ACC112 (cell line): Measurements from ENCODE around the gene SLC9C1.
A peak's percentile ranks its signal among the peaks of the same experiment; 100 is the strongest.

Experiments
- H2AFZ ChIP-seq: fragments of 200-600 bp; sonication (generic); one replicate; pipeline ENCODE4 v1.6.0; 2017; ENCODE audit warnings: antibody characterized with exemption, low read length; ENCODE audit not compliant: unreplicated experiment
- H3K27ac ChIP-seq: fragments of 200-600 bp; sonication (generic); 2 replicates; pipeline ENCODE4 v1.5.1; 2014; ENCODE audit warnings: low read depth, mild to moderate bottlenecking, antibody characterized with exemption, low read length, moderate library complexity
- H3K27me3 ChIP-seq: fragments of 200-600 bp; sonication (generic); 2 replicates; pipeline ENCODE4 v1.6.1; 2014; ENCODE audit warnings: mild to moderate bottlenecking, antibody characterized with exemption, low read length, moderate library complexity, mixed read lengths; ENCODE audit not compliant: insufficient read depth
- H3K36me3 ChIP-seq: fragments of 200-600 bp; sonication (generic); 2 replicates; pipeline ENCODE4 v1.6.1; 2016; ENCODE audit warnings: mild to moderate bottlenecking, antibody characterized with exemption, low read length, moderate library complexity, mixed read lengths; ENCODE audit not compliant: insufficient read depth
- H3K4me1 ChIP-seq: fragments of 200-600 bp; sonication (generic); one replicate; pipeline ENCODE4 v1.6.1; 2016; ENCODE audit warnings: low read length, mixed read lengths; ENCODE audit not compliant: insufficient read depth, unreplicated experiment, control insufficient read depth
- H3K4me3 ChIP-seq: fragments of 200-600 bp; sonication (generic); 2 replicates; pipeline ENCODE4 v1.5.1; 2014; ENCODE audit warnings: mild to moderate bottlenecking, low read depth, low read length
- H3K79me2 ChIP-seq: fragments of 200-600 bp; sonication (generic); one replicate; pipeline ENCODE4 v1.6.0; 2016; ENCODE audit warnings: low read length; ENCODE audit not compliant: control insufficient read depth, unreplicated experiment, insufficient read depth

Gene SLC9C1

DNA sequence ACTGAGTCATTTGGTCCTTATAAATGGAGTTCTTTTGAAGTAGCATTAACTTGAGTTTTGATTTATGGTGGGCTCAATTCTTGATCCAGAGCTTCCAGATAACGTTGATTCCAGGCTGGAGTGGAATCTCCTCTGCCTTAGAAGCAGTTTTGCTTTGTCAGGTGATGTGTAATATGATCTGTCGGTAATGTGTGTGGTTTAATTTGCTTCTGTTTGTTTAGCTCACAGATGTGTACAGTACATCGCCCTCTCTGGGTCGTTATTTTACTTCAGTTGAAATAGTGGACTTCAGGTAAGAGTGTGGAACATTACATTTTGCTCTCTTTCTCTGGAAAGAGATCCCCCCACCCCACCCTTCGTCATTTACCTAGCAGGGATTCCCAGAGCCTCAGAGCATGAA is 184.7 kb downstream of the SLC9C1 start:
- no peak overlapping the region for H2AFZ ChIP-seq
- H3K27me3 ChIP-seq: no peaks in the 10 kb centered on the region
- no peak overlapping the region for H3K27ac ChIP-seq
- no peaks in the 10 kb centered on the region for H3K4me1 ChIP-seq
- no peaks in the 10 kb centered on the region; the same call in 1 of the 2 replicates for H3K36me3 ChIP-seq
- no peaks in the 10 kb centered on the region for H3K79me2 ChIP-seq
- no peak overlapping the region for H3K4me3 ChIP-seq

DNA sequence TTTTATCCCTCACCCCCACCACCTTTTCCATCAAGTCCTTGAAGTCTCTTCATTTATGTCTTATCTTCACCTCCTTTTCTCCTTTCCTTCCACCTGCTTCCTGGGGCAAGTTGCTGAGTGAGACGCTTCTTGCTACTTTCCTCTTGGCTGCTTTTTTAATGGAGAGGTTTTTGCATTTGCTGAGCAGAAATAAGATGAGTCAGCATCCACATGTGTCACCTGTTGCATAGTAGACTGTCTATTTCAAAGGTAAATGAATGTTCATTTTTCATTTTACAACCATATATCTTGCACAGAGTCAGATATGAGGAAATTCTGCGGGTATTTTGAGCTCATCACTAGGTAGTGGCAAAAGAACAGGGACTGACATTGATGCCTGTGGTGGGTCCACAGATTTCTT is 189.2 kb downstream of the SLC9C1 start:
- H3K79me2 ChIP-seq: no peaks in the 10 kb centered on the region
- no peaks in the 10 kb centered on the region for H3K27me3 ChIP-seq
- H3K27ac ChIP-seq: no peak overlapping the region
- peaks cover 13% of the 10 kb centered on the region for H3K4me1 ChIP-seq
- no peak overlapping the region for H2AFZ ChIP-seq
- no peak overlapping the region for H3K4me3 ChIP-seq
- no peaks in the 10 kb centered on the region for H3K36me3 ChIP-seq

GRCh38 chr3:112101916-112102315 is 192.1 kb downstream of the SLC9C1 start:
- H3K4me1 ChIP-seq: peaks cover 22% of the 10 kb centered on the region
- no peak overlapping the region for H2AFZ ChIP-seq
- H3K27ac ChIP-seq: no peak overlapping the region
- H3K36me3 ChIP-seq: no peaks in the 10 kb centered on the region
- H3K4me3 ChIP-seq: no peak overlapping the region
- H3K79me2 ChIP-seq: peaks cover 5% of the 10 kb centered on the region
- H3K27me3 ChIP-seq: no peaks in the 10 kb centered on the region

DNA sequence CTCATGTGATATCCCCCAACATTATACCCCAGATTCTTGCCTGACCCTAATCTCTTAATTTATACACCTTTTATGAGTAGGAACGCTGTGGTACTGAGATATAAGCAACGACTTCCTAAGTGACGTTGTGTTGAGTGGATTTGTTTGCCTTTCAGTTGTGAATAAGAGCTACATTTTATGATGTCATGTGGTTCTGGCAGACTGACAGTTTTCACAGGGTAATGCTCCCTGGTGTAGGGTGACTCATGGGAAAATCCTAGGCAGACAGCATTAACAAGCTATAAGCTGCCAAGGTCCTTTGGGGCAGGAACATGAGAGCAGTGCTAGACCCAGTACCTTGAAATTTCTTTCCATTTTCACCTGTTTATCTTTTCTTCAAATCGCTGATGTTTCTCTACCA is 196.6 kb downstream of the SLC9C1 start:
- H3K27me3 ChIP-seq: no peaks in the 10 kb centered on the region
- H3K4me1 ChIP-seq: peaks cover 35% of the 10 kb centered on the region
- no peak overlapping the region for H3K4me3 ChIP-seq
- peak overlapping the region; percentile 37 for H3K27ac ChIP-seq
- H3K36me3 ChIP-seq: 0 out of 2 replicates have a peak, but pooled peaks cover 5% of the 10 kb centered on the region
- peaks cover 5% of the 10 kb centered on the region for H3K79me2 ChIP-seq
- H2AFZ ChIP-seq: peak overlapping the region; percentile 7

DNA sequence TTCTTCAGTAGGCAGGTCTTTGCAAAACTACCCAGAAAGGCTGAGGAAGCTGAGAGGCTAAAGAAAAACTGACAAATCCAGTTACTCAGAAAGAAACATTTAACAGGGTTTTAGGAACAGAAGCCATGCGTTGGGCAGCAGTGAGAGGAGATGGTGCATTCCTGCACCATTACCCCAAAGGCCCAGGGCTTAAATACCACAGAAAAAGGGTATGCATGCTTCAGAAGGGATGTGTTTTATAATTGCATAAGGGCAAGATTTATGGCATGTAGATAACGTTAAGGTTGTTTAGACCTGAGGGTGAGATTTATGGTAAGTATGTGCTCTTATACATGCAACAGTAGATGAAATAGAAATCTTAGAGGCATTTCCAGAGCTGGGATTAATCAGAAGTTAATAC is 197.8 kb downstream of the SLC9C1 start:
- Histone ChIP-seq H3K4me1 (peaks cover 25% of the 10 kb centered on the region), H3K27me3 (no peaks in the 10 kb centered on the region), H3K27ac (no peak overlapping the region), H3K79me2 (peaks cover 7% of the 10 kb centered on the region), H3K4me3 (no peak overlapping the region), H2AFZ (no peak overlapping the region), H3K36me3 (0 out of 2 replicates have a peak, but pooled peaks cover 5% of the 10 kb centered on the region)

DNA sequence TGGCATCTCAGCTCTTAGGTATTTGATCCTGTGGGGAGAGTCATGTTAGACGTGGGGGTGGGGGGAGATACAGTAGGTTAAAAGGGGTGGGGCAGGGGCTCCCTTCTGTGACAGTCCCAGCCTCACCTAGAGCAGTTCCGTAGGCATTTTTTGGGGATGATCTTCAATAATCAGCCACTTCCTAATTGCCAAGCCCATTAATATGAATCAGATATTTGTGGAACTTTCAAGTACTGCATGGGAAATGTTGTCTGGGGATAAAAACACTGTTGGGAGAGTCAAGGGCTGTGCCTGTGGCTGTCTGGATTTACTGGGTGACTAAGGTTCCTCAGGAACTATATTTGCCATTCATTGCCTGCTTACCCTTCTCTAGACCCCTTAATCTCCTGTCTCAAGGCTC is 198.3 kb downstream of the SLC9C1 start:
- Histone ChIP-seq H3K79me2 (peaks cover 7% of the 10 kb centered on the region), H3K4me1 (peaks cover 24% of the 10 kb centered on the region), H3K36me3 (0 out of 2 replicates have a peak, but pooled peaks cover 5% of the 10 kb centered on the region), H3K27me3 (no peaks in the 10 kb centered on the region), H3K27ac (no peak overlapping the region), H2AFZ (no peak overlapping the region), H3K4me3 (no peak overlapping the region)

DNA sequence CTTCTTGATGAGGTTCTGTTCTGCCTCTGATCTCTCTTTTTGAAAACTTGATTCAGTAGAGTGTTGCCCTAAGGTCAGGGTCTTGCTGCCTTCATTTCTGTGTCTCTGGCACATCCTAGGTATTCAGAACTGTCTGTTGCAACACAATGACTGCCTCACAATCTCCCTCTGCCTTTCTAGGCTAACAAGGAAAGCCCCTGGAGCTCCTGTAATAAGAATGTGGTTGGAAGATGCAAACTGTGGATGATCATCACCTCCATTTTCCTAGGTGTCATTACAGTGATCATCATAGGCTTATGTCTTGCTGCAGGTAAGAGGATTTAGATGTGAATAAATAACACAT is 200.9 kb downstream of the SLC9C1 start:
- H3K27me3 ChIP-seq: no peaks in the 10 kb centered on the region
- H3K79me2 ChIP-seq: peaks cover 11% of the 10 kb centered on the region
- H3K4me3 ChIP-seq: peak overlapping the region; percentile 58
- H3K36me3 ChIP-seq: 0 out of 2 replicates have a peak, but pooled peaks cover 5% of the 10 kb centered on the region
- peaks cover 25% of the 10 kb centered on the region for H3K4me1 ChIP-seq
- peak overlapping the region; percentile 16; the same call in 1 of the 2 replicates for H3K27ac ChIP-seq
- H2AFZ ChIP-seq: peak overlapping the region; percentile 33

- H3K4me1 ChIP-seq: peaks cover 25% of the 10 kb centered on the region
- peak overlapping the region; percentile 58 for H3K4me3 ChIP-seq
- peak overlapping the region; percentile 33 for H2AFZ ChIP-seq
- peak overlapping the region; percentile 16; the same call in 1 of the 2 replicates for H3K27ac ChIP-seq
- H3K79me2 ChIP-seq: peaks cover 15% of the 10 kb centered on the region
- 0 out of 2 replicates have a peak, but pooled peaks cover 5% of the 10 kb centered on the region for H3K36me3 ChIP-seq
- no peaks in the 10 kb centered on the region for H3K27me3 ChIP-seq
Observed at GRCh38 chr3:112092496-112093179, 201.4 kb downstream of the SLC9C1 start.

DNA sequence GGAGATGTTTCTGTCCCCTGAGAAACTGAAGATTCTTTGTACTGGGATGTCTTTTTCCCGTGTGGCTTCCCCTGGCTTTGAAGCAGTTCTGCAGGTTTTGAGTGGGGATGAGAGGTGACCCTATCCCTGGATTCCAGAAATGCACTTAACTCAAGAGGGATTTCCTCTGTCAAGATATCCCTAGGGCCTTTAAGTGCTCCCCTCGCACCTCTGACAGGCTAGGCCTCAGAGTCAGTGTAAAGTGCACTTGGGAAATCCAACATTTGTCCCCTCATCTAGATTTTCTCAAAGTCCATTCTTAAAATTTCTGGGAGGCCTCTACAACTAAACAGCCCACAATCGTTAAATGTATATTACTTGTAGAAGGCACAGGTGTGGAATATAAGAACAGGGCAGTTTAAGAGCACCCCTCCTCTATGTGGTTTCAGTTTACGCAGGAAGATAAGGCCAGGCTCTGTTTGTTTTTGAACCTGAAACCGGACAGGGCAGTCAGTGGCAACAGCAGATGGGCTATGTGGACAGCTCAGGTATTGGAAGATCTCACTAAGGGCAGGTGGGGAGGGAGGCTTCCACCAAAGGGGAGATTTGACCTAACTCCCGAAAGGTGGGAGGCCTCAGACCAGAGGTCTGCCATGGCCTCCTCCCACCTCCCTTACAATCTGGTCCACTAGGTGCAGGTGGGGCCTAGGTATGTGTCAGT is 203.0 kb downstream of the SLC9C1 start:
- no peaks in the 10 kb centered on the region for H3K27me3 ChIP-seq
- no peak overlapping the region for H2AFZ ChIP-seq
- 0 out of 2 replicates have a peak, but pooled peaks cover 5% of the 10 kb centered on the region for H3K36me3 ChIP-seq
- peaks cover 21% of the 10 kb centered on the region for H3K4me1 ChIP-seq
- no peak overlapping the region for H3K4me3 ChIP-seq
- no peak overlapping the region for H3K27ac ChIP-seq
- H3K79me2 ChIP-seq: peaks cover 15% of the 10 kb centered on the region
